Measurements from ENCODE around the gene RNF130.

DNA sequence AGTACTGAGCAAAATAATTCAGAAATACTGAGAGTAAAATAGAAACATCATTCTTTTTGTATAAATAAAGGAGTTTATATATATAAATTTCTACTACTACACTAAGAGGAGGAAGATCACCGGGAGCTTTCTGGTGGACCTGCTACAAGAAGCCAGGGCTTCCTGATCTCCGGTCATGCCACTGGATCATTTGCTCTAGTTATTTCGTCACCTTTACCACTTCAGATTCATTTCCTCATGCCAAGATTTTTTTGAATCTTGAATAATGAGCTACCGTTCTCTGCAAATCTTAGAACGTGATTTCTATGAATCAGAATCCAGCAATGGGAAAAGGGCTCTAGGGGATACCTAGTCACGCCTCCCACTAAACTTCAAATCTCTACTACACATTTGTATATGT lies 111.9 kb downstream of the RNF130 start:
- TF ChIP-seq, protein P1, sequence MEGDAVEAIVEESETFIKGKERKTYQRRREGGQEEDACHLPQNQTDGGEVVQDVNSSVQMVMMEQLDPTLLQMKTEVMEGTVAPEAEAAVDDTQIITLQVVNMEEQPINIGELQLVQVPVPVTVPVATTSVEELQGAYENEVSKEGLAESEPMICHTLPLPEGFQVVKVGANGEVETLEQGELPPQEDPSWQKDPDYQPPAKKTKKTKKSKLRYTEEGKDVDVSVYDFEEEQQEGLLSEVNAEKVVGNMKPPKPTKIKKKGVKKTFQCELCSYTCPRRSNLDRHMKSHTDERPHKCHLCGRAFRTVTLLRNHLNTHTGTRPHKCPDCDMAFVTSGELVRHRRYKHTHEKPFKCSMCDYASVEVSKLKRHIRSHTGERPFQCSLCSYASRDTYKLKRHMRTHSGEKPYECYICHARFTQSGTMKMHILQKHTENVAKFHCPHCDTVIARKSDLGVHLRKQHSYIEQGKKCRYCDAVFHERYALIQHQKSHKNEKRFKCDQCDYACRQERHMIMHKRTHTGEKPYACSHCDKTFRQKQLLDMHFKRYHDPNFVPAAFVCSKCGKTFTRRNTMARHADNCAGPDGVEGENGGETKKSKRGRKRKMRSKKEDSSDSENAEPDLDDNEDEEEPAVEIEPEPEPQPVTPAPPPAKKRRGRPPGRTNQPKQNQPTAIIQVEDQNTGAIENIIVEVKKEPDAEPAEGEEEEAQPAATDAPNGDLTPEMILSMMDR (IDR thresholded peaks at IDR 0.05) = no peak
- TF ChIP-seq EZH2 (IDR thresholded peaks at IDR 0.05) = no peak
